Measurements from ENCODE around the gene TMEM95. TPM values are rescaled to one million over a fixed set of nuclear protein-coding genes. Genes with fewer than 3 reads are reported as not detected.
A peak's percentile ranks its signal among the peaks of the same experiment; 100 is the strongest.

TMEM95 gene
- total RNA-seq, 1 donor, result not detected

GRCh38 chr17:7343250-7343649, 11.7 kb upstream of the TMEM95 start:
- Histone ChIP-seq H3K9me3 (ENCODE audit: low read depth, low read length) (no peaks in the 10 kb centered on the region), H3K4me2 (ENCODE audit: insufficient read depth, low read length) (no peak overlapping the region), H3K4me3 (ENCODE audit: insufficient read depth, low read length) (no peak overlapping the region), H2AFZ (ENCODE audit: low read length) (no peak overlapping the region), H3K79me2 (ENCODE audit: insufficient read depth, low read length) (no peaks in the 10 kb centered on the region), H3K4me1 (ENCODE audit: insufficient read depth, low read length) (peaks cover 4% of the 10 kb centered on the region), H4K20me1 (ENCODE audit: insufficient read depth, low read length) (peaks cover 11% of the 10 kb centered on the region), H3K27me3 (ENCODE audit: insufficient read depth, low read length) (peaks cover 37% of the 10 kb centered on the region), H3K27ac (ENCODE audit: low read depth, low read length) (no peak overlapping the region), H3K36me3 (ENCODE audit: insufficient read depth, low read length) (no peaks in the 10 kb centered on the region)
- no peak for TF ChIP-seq CTCF (IDR thresholded peaks at IDR 0.05; ENCODE audit: extremely low read depth, low read depth, low read length)
- peak; percentile 14 for DNase-seq (ENCODE audit: insufficient read length, low spot score, missing footprints)

- Histone ChIP-seq H3K4me1 (ENCODE audit: insufficient read depth, low read length) (peaks cover 25% of the 10 kb centered on the region), H3K27me3 (ENCODE audit: insufficient read depth, low read length) (peaks cover 24% of the 10 kb centered on the region), H4K20me1 (ENCODE audit: insufficient read depth, low read length) (peaks cover 16% of the 10 kb centered on the region), H3K27ac (ENCODE audit: low read depth, low read length) (no peak overlapping the region), H3K79me2 (ENCODE audit: insufficient read depth, low read length) (peaks cover 7% of the 10 kb centered on the region), H3K4me3 (ENCODE audit: insufficient read depth, low read length) (no peak overlapping the region), H3K4me2 (ENCODE audit: insufficient read depth, low read length) (no peak overlapping the region), H3K36me3 (ENCODE audit: insufficient read depth, low read length) (no peaks in the 10 kb centered on the region), H2AFZ (ENCODE audit: low read length) (no peak overlapping the region), H3K9me3 (ENCODE audit: low read depth, low read length) (no peaks in the 10 kb centered on the region)
- TF ChIP-seq CTCF (IDR thresholded peaks at IDR 0.05; ENCODE audit: extremely low read depth, low read depth, low read length), result no peak
- DNase-seq (ENCODE audit: insufficient read length, low spot score, missing footprints), result peak; percentile 91
Observed at GRCh38 chr17:7346761-7347614, 8.0 kb upstream of the TMEM95 start.

GRCh38 chr17:7347630-7348477, 7.1 kb upstream of the TMEM95 start:
- H3K9me3 ChIP-seq (ENCODE audit: low read depth, low read length), result no peaks in the 10 kb centered on the region
- TF ChIP-seq CTCF (IDR thresholded peaks at IDR 0.05; ENCODE audit: extremely low read depth, low read depth, low read length), result no peak
- no peak overlapping the region for H2AFZ ChIP-seq (ENCODE audit: low read length)
- DNase-seq (ENCODE audit: insufficient read length, low spot score, missing footprints), result peak; percentile 74
- no peak overlapping the region for H3K4me3 ChIP-seq (ENCODE audit: insufficient read depth, low read length)
- H3K4me1 ChIP-seq (ENCODE audit: insufficient read depth, low read length), result peaks cover 30% of the 10 kb centered on the region
- H3K4me2 ChIP-seq (ENCODE audit: insufficient read depth, low read length), result no peak overlapping the region
- H3K79me2 ChIP-seq (ENCODE audit: insufficient read depth, low read length), result peaks cover 16% of the 10 kb centered on the region
- no peaks in the 10 kb centered on the region for H3K36me3 ChIP-seq (ENCODE audit: insufficient read depth, low read length)
- peaks cover 20% of the 10 kb centered on the region for H3K27me3 ChIP-seq (ENCODE audit: insufficient read depth, low read length)
- peaks cover 16% of the 10 kb centered on the region for H4K20me1 ChIP-seq (ENCODE audit: insufficient read depth, low read length)
- H3K27ac ChIP-seq (ENCODE audit: low read depth, low read length), result peak overlapping the region; percentile 61
